Spleen (tissue), 7 donors: Measurements from ENCODE around the gene UBA3.

Experiments used
- CTCF ChIP-seq, 11 experiments: fragments of 200-600 bp in 7 of 11; fragments of 450-650 bp in 4 of 11; sonication (generic) in 4 of 11; IDR thresholded peaks in 8 of 11; conservative IDR thresholded peaks in 3 of 11; 1 replicate in 7 of 11; 2 replicates in 4 of 11; pipeline versions ENCODE4 v1.4.0 to v1.8.0; 2016 to 2021; ENCODE audit warnings: antibody characterized with exemption in 11 of 11, inconsistent platforms in 4 of 11, mild to moderate bottlenecking in 1 of 11
- POLR2A ChIP-seq, 3 donors: fragments of 450-650 bp; IDR thresholded peaks; one replicate each; pipeline ENCODE4 v1.5.1; 2017; ENCODE audit warnings: antibody characterized with exemption in 3 of 3, mild to moderate bottlenecking in 1 of 3
- POLR2AphosphoS5 ChIP-seq, 3 donors: sonication (generic); formaldehyde crosslinking; IDR thresholded peaks; one replicate each; pipeline ENCODE4 v1.5.1; 2017; ENCODE audit warnings: antibody characterized with exemption in 3 of 3
- donor health status: DM: no; HTN: no; CAD: no; lungs with moderate emphysema.
- donor health status: DM: no; HTN: no; CAD: no.
- donor health status: DM: no; HTN: no; CAD: no.

GRCh38 chr3:69119681-69120080, 39.5 kb upstream of the UBA3 start:
- TF ChIP-seq POLR2A (IDR thresholded peaks at IDR 0.05), result no peak
- no peak for TF ChIP-seq CTCF (IDR thresholded peaks at IDR 0.05 in 8 of 11, conservative IDR thresholded peaks at IDR 0.05 in 3 of 11)
- no peak for TF ChIP-seq POLR2AphosphoS5 (IDR thresholded peaks at IDR 0.05)
